GM19099 (cell line): ENCODE results near the gene OR1L6.

Source experiments
- POLR2A ChIP-seq: IDR thresholded peaks from 3 replicates; pipeline ENCODE4 v1.6.1; 2011; ENCODE audit warnings: low read depth; ENCODE audit not compliant: insufficient read length; ENCODE audit errors: extremely low read depth

Gene OR1L6, protein sequence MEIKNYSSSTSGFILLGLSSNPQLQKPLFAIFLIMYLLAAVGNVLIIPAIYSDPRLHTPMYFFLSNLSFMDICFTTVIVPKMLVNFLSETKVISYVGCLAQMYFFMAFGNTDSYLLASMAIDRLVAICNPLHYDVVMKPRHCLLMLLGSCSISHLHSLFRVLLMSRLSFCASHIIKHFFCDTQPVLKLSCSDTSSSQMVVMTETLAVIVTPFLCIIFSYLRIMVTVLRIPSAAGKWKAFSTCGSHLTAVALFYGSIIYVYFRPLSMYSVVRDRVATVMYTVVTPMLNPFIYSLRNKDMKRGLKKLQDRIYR

DNA sequence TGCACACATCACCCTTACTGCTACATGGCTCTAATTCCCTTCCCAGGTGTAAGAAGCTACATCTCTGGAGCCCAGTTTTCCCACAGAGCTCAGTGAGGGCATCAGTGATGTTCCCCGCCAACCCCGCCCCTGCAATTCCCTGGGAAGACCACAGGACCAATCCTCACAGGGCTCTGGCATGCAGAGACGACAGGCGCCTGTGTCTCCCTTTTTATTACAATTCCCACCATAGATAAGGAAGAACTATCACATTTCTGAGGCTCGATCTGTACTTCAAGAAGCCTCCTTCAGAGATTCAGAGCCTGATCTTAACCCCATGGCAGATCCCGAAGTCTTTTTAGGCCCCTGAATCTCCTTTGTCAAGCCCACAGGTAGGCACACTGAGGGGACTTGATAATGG, at the start of gene OR1L6:
Gene OR1L6 (plus strand): TSS at position 301 of the 400 bp plus-strand sequence. CDS start 7,545 bp downstream, outside the sequence.
- TF ChIP-seq POLR2A: no peak

DNA sequence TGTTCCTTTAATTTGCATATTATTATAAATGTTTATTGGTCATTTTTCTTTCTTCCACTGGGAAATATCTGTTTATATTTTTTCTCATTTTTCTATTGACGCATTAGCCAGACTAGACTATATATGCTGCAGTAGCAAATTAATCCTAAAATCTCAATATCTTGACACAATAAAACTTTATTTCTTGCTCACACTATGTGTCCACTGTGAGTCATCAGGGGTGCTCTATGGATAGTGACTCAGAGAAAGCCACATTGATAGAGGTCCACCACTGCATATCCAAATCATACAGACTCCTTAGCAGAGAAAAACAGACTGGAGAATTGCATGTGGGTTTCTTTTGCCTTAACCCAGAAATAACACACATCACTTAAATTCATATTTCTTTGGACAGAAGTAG, 46.4 kb upstream of the OR1L6 start:
- TF ChIP-seq POLR2A: no peak

DNA sequence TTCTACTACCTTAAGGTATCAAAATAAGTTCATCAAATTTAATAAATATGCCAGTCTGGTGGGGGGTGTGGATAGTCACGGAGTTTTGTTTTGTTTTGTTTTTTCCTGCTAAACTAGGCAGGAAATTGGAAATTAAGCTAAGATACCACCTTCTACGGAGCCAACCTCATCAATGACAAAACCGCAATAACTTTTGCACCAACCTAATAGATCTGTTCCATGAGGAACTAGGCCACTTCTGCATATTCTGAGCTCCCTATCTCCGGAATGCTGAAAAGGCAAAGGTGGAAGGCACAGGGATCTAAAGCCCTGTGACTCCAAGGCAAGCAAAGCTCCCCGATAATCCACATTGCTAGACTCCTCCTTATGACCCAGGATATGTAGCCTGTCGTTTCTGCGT, 24.1 kb upstream of the OR1L6 start:
- no peak for TF ChIP-seq POLR2A

DNA sequence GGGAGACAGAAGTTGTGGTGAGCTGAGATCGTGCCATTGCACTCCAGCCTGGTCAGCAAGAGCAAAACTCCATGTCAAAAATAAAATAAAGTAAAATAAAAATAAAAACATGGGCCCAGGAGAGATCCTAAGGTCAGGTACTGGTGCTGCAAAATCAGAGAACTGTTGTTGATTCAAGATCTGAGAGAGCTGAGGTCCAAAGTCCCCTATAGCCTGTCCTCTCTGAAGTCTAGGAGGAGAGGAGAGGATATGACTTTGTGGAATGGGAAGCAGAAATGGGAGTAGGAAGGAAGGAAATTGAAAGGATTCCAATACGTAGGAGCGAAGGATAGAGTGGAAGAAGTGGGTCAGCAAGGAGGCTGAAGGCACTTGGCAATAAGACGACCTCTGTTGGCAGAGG, 22.9 kb upstream of the OR1L6 start:
- no peak for TF ChIP-seq POLR2A

DNA sequence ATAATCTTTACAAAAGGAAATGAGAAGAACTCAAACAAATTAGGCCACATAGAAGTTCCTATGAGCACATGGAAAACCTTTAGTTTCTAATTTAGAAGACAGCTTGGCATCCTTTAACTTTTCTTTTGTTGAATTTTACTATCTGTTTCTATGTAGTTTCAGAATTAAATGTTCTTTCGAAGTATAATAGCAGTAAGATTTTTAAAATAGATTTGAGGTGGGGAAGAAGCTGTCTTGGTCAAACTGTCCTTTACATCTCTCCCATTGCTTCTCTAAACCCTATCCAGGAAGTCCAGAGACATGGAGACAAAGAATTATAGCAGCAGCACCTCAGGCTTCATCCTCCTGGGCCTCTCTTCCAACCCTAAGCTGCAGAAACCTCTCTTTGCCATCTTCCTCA, 18.4 kb upstream of the OR1L6 start, which contains the start of gene OR1L4:
Gene OR1L4 (plus strand): TSS at position 301 of the 400 bp plus-strand sequence. CDS start 0 bp downstream, at position 301.
- no peak for TF ChIP-seq POLR2A

DNA sequence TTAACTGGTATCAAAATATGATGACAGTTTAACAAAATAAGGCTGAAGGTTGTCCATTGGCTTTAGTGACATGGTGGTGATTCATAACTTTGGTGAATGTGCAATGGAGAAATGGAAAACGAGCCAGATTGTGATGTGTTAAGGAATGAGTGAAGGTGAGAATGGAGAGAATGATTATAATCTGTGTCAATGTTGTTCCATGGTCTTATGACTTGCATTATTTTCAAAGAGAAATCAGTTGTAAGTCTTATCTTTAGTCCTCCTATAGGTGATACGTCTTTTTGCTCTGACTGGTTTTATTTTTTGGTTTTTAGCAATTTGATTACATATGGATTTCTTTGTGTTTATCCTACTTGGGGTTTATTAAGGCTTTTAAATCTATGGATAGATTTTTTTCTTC, 12.7 kb downstream of the OR1L6 start:
- TF ChIP-seq POLR2A: no peak

DNA sequence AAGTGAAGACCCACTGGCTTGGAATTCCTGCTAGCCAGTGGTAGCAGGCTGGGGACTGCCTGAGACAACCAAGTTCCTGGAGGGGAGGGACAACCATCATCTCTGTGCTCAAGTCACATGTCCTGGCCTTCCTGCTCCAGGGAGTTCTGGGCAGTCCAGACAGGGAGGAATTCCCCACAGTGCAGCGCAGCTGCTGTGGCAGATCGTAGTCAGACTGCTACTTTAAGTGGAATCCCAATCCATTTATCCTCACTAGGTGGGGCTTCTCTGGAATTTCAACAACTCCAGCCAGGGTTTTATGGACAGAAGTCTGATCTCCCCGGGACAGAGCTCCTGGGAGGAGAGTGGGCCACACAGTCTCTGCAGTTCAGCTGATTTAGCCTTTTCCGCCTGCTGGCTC, 25.7 kb downstream of the OR1L6 start:
- TF ChIP-seq POLR2A: no peak

DNA sequence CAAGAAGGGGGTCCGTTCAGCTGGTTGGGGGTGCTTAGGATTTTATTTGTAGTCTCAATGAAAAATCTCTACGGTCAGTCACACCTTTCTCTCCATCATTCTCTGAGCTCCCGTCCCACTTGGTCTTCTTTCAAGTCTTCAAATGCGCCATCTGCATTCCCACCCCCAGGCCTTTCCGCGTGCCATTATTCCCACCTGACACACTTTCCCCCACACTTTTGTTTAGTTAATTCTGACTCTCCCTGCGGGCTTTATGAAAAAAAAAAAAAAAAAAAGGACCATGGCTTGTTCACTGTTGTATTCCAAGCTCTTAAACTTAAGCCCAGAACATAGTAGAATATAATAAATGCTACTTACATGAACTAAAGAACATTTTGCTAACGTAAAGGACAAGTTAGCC, 34.9 kb downstream of the OR1L6 start:
- TF ChIP-seq POLR2A: no peak

DNA sequence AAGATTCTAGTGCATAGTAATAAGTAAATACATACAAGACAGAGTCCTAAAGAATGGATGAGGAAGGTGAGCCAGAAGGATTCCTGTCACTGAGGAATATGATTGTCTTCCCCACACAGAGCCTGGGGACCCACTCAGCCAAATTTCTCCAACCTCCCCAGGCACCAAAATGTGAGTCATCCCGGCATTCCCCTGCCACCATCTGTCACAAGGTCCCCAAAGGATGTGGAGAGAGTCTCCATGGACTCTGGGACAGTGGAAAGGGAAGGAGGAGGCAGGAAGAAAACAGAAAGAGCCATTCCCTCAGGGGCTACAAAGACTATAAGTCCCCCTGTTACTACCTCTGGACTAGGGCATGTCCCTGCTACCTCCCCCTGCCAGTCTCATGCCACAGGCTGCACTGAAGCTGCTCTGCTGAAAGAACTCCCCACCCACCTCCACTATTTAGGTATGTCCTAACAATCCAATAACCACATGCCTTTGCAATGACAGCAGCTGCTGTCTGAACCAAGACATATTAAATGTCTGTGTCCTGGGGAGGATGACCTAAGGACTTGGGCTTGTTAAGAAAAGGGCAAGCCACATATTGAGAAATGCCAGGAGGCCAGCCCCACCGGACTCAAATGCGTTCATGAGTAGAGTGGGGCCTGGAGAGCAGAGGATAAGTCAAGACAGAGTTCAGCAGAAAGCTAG, 36.0 kb downstream of the OR1L6 start:
- TF ChIP-seq POLR2A: no peak

DNA sequence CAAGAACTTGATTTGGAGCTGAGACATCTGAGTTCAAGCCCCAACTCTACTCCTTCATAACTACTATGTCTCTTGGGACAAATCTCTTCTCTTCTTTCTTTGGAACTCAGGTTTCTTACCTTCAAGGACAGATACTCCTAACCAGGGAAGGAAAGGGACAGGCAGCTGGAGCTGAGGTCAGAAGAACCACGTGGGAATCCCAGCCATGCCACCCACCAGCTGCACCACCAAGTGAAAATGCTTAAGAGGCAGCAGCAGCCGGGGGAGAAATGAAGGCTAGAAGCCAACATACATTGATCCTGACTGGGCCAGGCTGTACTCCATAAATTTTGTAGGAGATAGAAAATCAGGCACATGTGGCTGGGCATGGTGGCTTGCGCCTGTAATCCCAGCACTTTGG, 37.1 kb downstream of the OR1L6 start:
- TF ChIP-seq POLR2A: no peak

DNA sequence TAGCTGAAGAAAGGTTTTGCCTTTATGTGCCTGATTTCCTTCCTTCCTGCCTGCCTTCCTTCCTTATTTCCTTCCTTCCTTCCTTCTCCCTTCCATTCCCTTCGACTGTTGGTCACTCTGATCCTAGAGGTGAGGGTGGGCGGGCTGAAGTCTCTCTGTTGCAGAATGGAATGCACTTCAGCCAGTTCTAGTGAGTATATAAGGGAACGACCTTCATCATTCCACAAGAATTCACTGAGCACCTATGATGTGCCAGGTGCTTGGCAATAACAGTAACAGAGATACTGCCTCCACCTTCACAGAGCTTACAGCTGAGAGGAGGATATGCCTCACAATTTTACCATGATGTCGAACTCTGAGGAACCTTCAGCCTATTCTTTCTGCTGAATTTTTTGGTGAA, 37.9 kb downstream of the OR1L6 start:
- TF ChIP-seq POLR2A: no peak

DNA sequence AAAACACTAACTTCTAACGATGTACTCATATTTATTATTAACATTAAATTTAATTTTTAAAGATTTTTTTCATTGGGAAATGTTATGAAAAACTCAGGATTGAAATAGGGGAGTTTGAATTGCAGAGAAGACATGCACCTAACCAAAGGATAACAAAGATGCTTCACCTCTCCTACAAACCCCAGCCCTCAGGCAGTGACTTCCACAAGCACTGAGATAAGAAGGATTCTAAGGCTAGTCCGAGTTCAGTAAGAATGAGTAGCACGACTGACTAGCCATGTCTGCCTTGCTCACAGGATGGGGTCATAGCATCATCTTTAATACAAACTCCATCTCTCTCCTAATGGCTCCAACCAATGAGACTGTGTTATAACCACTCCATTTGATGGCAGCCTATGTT, 39.6 kb downstream of the OR1L6 start:
- TF ChIP-seq POLR2A: no peak

DNA sequence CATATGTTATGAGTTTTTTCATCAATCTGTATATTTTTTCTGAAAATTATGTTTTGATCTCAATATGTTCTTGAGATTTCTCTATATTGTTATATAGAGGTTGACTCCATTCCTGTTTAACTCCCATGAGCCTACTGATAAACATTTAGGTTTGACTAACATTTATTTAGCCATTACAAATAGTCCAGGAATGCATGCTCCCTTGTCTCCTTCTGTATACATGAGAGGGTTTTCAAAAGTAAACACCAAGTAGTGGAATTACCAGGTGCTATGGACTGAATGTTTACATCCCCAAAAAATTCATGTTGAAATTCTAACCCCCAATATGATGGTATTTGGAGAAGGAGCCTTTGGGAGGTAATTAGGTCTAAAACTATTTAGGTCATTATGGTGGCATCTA, 43.2 kb downstream of the OR1L6 start:
- no peak for TF ChIP-seq POLR2A

DNA sequence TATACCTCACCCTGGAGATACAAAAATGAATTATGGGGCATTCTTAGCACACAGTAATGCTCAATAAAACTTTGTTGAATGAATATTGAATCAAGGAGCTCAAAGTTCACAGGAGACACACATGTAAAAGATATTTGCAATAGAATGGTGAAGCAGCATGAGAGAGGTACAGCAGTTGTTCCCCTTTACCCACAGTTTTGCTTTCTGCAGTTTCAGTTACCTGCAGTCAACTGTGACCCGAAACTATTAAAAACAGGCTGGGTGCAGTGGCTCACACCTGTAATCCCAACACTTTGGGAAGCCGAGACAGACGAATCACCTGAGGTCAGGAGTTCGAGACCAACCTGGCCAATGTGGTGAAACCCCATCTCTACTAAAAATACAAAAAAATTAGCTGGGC, 44.2 kb downstream of the OR1L6 start:
- TF ChIP-seq POLR2A: no peak

DNA sequence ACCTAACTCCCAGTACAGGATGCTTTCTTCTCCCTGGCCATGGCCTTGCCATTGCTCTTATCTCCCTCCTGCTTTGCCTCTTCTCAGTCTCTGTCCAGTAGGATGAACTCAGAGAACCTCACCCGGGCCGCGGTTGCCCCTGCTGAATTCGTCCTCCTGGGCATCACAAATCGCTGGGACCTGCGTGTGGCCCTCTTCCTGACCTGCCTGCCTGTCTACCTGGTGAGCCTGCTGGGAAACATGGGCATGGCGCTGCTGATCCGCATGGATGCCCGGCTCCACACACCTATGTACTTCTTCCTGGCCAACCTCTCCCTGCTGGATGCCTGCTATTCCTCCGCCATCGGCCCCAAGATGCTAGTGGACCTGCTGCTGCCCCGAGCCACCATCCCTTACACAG, 46.7 kb downstream of the OR1L6 start, which contains the start of gene OR5C1:
Gene OR5C1 (plus strand): TSS at position 103 of the 400 bp plus-strand sequence. CDS start 0 bp downstream, at position 103.
- TF ChIP-seq POLR2A: no peak
